Measurements from ENCODE around the gene ADIG.
"Not testable (repeated sequence)": the region's sequence is repeated elsewhere in the genome, so short reads cannot be mapped to it uniquely, and the experiment has no call there.

ADIG gene

DNA sequence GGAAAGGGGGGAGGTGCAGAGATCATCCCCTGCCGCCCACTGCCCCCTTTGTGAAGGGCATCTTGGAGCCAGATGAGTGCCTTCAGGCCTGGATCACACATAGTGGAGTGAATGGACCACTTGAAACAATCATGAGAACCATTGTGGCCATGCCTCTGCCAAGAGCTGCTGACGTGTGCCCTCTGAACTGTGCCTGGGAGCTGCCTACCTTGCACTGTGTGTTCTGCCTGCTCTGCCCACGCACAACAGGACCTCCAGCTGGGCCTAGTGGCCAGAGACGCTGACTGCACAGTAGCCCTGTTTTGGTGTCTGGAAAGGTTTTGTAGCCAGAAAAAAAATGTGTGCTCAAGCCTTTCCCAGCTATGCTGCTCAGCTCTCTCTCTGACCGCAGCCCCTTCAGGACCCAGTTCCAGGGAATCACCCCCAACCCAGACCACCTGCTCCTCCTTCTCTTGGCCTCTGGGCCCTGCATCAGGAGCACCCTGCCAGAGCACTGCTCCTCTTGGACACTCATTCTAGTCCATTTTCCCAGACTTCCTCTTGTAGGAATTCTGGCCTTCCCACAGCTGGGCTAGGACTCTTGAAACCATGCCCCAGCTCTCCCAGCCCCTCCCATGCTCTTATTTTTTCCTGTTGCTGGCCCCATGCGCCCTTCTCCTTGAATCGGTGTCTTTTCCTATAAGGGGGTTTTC, 1.6 kb upstream of the ADIG start:
- DNase-seq = no peak

DNA sequence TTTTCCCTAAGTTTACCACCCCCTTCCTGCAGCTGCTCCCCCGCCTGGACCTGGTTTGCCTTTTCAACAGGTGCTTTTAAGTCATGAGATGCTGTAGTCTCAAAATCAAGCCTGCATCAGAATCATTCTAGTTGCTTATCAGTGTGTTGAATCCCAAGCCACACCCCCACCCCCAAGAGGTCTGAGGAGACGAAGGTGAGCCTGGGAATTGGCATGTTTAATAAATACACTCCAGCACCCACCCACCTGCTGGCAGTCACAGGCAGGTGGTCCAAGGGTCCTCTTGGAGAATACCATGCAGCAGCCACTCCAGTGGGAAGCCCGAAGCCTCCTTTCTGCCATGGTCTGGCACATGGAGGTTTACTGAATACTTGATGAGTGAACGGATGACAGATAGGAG, 1.1 kb upstream of the ADIG start:
- no peak for DNase-seq

DNA sequence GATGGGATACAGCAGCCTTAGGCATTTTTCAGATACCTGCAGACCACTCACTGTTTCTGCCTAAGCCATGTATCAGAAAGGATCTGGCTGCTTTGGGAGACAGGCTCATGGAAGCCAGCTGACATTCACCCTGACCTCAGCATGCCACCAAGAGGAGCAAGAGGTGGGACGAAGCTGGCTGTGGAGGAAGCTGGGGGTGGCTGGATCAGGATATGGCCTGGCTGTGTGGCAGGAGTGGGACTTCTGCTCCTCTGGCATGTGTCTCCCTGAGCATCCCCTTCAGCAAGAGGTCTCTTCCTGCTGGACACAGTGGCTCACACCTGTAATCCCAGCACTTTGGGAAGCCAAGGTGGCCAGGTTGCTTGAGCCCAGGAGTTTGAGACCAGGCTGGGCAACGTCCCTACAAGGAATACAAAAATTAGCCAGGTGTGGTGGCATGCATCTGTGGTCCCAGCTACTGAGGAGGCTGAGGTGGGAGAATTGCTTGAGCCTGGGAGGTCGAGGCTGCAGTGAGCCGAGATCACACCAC, 897 bp downstream of the ADIG start:
- DNase-seq = no peak

DNA sequence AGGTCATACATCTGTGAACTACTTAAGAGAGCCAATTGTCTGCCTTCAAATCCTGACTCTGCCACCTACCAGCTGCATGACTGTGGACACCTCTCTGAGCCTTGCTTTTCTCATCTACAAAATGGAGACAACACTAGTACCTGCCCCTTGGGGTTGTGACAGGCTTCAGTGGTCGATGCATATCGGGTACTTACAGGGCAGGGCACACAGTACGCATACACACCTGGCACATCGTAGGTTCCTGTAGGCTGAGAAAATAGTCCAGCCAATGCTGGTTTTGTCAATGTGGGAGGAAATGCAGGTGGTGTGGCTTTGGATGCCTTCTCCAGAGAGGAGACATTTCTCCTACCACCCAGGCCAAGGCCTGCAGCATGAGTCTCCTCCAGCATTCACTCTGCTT, 2.3 kb downstream of the ADIG start:
- DNase-seq = no peak

DNA sequence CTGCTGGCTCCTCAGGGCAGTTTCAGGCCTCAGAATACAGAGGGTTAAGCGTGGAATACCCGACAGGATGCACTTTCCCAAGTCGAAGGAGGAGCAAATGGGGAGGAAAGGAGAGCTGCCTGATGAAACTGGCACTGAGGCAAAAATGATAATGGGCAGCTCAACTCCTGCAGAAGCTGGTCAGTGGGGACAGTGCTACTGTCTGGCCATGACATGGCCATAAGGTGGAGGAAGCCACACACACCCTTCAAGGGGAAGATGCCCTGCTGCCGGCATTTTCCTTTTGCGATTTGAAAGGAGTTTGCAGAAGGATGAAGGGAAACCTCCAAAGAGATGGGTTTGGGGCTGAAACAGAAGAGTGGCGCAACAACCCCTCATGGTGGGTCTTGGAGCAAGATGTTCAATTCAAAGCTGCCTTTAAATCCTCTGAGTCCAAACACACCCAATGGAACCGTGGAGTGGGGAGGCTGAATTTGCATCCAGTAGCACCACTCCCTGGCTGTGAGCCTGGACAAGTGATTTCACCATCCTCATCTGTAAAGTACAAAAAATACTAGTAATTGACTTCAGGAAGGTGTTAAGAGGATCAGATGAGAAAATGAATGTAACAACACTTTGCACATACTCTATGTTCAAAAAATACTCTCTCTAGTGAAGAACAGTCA, 3.2 kb downstream of the ADIG start:
- DNase-seq = no peak

DNA sequence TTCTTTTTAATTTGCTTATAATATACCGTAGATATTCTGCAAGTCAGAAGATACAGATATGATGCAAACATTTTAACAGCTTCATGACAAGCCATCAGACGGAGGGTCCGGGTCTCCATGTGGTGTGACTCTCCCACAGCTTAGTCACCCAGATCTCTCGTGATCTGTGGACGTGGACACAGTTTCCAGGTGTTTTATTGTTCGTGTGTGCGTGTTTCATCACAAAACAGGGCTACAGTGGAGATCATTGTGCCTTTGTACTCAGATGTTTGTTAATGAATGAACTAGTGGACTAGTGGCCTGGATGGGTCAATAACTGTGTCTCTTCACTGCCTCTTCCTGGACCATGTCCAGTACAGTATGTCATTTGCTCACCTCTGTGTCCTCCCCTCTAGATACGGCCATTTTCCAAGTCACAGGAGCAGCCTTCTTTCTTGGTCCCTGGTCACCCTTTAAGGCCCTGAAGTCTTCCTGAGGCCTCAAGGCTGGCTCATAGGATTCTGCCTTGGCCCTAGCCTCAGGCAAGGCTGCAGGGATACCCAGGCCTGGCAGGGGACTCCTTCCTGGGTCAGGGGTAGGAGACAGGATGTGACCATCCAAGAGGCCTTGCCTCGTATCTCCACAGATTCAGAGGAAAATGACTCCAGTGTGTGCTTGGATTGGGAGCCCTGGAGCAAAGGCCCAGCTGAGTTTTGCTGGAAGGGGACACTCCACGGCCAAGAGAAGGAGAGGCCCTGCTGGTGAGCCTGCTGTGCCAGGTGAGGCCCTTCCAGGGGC, 4.6 kb downstream of the ADIG start:
- no peak for DNase-seq

DNA sequence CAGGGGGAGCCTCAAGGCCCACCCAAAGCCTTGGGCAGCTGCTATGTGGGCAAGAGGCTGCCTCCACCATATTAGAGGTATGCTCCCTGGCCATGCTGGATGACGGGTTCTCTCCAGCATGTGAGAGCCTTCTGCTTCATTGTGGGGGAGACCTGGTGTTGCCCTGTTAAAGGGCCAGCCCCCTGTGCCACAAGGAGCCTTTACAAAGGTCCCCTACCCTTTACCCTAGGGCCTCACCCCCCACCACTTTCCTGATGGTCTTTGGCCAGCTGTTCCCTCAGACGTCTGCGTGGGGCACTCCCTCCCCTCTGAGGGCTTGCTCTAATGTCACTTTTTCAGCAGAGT, 5.2 kb downstream of the ADIG start:
- no peak for DNase-seq

DNA sequence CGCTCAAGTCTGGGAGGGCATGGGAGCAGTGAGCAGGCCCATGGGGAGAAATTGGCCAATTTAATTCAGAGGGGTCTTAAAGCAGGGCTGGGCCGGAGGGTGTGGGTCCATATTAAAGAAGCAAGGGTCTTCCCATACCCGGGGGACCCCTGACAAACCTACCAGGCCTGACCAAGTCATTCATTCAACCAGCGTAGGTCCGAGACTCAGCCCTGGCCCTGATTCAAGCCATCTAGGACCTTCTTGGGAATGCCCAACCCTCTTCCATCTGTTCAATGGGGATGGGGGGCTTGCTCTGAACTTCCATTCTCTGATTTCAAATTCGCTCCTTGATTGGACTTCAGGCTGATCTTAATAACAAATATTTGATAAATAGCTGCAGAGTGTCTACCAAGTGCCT, 7.3 kb downstream of the ADIG start:
- no peak for DNase-seq

DNA sequence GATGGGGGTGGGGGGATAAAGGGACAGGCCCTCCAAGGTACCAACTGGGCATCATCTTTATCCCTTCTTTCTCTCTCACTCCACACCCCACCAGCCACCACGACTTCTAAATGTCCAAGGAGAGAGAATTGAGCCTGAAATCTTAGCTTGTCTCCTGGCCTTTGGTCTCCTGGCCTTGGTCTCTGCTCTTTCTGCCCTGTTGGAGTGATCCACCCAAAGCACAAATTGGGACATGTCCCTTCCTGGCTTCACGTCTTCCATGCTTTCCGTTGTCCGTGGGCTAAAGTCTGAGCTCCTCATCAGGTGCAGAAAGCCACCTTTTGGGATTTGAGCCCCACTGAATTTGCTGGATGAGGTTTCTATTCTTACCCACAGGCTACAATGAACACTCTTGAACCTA, 8.4 kb downstream of the ADIG start:
- no peak for DNase-seq

DNA sequence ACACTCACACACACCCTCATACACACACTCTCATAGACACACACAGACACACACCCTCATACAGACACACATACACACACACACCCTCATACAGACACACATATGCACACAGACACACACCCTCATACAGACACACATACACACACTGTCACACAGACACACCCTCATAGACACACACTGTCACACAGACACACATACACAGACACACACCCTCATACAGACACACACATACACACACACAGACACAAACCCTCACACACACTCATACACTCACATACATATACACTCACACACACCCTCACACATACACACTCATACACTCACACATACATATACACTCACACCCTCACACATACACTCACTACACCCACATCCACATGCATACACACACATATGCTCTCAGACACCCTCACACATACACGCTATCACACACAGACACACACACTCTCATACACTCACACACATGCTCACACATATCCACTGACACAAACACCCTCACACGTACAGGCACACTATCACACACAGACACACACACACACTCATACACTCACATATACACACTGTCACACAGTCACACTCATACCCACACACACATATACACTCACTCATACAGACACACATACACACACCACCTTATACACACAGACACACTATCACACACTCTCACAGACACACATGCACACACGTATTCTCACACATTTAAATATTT, 9.1 kb downstream of the ADIG start:
- no peak for DNase-seq

DNA sequence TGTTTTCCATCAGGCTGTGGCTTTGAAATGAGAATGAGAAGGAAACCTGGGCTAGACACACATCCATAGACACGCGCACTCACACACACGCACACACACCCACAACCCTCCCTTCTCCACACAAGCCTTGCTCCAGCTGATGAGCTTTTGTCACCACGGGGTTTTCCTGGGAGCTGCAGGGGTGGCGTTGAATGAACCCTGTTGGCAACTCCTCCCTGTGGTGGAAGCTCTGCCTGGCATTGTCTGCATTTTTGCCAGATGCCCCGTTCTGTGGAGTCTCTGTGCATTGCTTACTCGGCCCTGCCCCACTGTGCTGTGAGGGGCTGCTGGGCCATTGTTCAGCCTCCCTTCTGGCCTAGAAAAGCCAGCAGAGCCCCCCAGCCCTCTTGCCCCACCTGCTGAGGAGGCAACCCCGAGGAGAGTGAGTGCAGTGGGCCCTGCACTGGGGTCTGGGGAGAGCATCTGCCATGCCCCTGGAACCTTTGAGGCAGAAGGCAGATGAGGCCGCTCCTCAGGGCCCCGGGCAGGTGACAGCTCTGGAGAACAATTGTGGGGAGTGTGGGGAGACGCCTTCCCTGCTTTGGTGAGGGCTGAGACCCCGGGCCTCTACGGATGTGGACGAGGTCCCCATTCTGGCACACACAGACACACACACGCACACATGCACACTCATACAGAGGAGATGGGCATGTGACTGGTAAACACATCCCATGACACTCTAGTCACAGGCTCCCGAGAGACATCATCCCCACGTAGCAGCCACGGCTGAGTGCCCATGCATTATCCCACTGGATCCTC, 9.9 kb downstream of the ADIG start:
- no peak for DNase-seq

DNA sequence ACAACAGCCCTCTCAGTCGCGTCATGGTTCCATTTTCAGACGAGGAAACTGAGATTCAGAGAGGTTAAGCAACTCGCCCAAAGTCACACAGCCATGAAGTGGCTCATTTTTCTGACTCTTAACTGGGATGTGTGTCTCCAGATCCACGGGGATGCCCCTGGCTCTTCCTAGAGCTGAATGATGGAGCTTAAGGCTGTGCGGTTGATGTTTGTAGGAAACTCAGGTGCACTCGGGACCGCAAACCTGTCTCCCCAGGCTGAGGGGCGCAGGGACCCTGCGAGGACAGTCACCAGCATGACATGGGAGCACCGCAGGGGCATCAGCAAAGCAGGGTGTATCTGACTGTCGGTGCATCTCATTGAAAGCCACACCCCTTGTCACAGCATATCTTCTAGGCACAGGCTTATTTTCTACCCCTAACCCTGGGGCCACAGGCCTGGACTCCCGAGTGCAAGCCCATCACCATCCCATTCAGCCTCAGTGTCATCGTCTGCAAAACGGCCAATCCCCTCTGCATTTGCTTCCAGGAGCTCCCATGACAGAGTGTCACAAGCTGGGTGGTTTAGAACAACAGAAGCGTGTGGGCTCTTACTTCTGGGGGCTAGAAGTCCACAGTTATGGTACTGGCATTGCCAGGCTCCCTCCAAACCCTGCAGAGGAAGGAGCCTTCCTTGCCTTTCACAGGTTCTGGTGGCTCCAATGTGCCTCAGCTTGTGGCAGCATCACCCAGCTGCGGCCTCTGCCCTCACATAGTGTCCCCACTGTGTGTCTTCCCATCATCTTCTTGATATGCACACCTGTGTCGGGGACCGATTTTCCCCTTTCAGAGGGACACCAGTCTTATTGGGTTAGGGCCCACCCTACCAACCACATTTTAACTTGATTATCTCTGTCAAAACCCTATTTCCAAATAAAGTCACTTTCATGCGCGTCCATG, 10.7 kb downstream of the ADIG start:
- no peak for DNase-seq

DNA sequence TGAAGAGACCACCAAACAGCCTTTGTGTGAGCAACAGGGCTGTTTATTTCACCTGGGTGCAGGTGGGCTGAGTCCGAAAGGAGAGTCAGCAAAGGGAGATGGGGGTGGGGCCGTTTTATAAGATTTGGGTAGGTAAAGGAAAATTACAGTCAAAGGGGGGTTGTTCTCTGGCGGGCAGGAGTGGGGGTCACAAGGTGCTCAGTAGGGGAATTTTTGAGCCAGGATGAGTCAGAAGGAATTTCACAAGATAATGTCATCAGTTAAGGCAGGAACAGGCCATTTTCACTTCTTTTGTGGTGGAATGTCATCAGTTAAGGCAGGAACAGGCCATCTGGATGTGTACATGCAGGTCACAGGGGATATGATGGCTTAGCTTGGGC, 11.4 kb downstream of the ADIG start:
- not testable (repeated sequence) for DNase-seq

DNA sequence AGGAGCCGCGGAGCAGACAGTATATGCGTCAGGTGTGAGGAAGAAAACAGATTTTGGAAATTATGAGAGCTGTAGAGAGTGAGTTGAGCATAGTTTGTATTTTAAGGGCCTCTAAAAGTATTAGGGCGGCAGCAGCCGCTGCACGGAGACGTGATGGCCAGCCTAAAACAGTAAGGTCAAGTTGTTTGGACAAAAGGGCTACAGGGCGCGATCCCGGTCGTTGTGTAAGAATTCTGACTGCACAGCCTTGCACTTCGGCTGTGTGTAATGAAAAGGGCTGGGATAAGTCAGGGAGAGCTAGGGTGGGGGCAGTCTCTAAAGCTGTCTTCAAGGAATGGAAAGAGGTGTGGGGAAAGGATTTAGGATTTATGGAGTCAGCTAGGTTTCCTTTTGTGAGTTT, 13.3 kb downstream of the ADIG start:
- not testable (repeated sequence) for DNase-seq

DNA sequence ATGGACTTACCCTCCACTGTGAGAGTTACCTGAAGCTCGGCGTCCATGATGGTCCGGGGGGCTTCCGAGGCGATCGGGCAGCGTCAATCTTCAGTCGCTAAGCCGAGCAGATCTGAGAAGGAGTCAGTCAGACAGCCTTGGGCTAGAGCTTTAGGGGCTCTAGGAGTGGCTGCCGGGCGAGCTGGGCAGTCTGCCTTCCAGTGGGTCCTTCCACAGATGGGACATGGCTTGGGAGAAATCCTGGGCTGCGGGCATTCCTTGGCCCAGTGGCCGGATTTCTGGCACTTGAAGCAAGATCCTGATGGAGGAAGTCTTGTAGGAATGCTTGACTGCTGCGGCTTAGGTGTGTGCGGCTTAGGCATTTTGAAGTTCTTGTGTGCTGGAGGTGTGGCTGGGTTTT, 14.9 kb downstream of the ADIG start:
- not testable (repeated sequence) for DNase-seq

DNA sequence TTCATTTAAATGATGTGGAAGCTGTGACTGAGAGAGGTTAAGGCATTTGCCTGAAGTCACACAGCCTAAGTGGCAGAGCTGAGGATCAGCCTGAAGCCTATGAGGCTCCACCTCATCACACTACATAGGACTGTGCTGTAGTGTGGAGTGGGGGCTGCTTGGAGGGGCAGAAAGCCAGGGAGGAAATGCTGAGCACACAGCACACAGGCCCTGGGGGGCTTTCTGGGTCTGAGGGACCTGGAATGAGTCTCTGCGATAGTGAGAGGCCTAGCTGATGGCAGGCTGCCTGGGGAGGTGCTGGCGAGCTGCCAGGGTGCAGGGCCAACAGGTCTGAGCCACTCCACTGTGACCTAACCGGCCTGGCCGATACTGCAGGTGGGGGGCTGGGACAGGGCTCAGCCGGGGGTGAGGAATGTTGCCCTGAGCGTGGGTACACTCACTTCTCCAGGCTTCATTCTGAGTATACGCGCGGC, 18.4 kb downstream of the ADIG start:
- DNase-seq = no peak

DNA sequence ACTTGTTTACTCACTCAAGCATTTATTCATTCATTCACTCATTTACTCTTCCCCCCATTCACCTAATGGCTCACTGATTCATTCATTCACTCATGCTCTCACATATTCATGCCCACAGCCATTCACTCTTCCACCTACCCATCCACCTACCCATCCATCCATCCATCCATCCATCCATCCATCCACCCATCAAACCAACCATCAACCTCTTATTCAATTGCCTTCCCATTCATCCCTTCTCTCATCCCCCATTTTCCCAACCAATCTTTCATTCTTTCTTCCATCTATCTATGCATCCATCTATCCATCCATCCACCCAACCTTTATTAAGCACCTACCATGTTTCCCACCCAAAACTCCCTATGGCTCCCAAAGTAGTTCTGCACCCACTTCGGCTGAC, 19.1 kb downstream of the ADIG start:
- DNase-seq = no peak

DNA sequence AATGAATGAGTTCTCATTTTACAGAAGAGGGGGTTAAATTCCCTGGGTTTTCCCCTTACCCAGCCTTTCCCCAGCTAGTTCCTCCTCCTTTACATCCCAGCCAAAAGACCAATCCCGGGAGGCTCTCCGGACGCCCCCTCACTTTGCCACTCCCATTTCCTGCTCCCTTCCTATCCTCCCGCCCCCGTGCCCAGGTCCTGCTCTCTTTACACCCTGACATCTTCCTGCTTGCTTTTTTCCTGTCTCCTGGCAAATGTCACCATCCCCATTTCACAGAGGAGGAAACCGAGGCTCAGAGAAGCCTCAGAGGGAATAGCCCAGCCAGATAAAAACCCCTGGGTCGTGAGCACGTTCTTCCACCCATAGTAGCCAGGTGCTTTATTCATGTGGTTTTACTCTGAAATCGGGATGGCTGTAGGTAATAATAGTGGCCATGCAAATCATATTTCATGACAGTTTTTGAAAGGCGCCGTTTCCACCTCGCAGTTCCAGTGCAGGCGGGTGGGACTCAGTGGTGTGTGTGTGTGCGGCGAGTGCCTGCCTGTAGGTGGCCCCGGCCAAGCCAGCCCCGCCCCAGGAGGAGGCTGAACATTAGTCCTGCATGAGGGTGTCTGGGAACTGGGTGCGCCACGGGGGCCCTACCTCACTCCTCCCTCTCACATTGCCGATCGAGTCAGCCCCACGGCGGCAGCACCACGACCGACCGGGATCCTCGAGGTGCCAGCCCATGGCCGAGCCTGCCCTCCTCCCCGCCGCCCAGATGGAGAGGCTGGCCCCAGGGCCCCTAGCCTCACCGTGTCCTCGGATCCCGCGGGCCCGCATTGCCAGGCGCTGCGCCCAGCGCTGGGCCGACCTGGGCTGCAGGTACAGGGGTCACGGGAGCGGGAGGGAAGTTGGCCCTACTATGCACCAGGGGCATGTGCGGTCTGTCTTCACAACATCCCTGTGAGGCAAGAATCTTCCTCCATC, 20.5 kb downstream of the ADIG start, which contains the start of gene ARHGAP40:
Gene ARHGAP40 (plus strand): TSS at position 594 of the 969 bp plus-strand sequence.
- DNase-seq = no peak

DNA sequence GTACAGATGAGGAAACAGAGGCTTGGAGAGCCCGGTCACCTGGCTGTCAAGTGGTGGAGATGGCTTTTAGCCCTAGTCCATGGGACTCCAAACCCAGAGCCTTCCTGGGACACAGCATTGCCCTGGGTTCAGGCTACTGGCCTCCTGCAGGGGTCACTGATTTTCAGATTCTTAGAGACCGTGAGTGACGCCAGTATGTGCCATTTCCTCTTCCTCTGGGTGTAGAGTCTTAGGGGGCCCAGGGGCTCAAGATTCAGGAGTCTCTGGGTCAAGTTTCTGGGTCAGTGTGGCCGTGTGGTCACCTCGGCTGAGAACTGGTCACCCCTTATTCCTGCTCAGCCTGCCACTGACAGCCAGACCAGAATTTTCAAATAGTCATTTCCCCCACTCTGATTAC, 21.2 kb downstream of the ADIG start:
- DNase-seq = no peak

DNA sequence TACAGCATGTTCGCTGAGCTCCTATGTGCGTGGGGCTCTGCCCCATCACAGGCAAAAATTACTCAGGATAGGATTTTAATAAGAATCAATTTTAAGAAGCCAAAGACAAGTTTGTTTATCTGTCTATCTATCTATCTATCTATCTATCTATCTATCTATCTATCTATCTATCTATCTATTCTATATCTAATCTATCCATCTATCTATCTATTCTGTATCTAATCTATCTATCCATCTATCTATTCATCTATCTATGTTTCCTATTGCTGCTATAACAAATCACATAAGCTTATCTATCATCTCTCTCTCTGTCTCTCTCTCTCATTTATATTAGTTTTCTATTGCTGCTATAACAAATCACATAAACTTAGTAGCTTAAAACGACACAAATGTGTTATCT, 22.3 kb downstream of the ADIG start:
- no peak for DNase-seq
